Measurements from ENCODE around the gene PRKAG2. TPM values are rescaled to one million over a fixed set of nuclear protein-coding genes. Genes with fewer than 3 reads are reported as not detected.

PRKAG2 gene
- total and polyA plus RNA-seq, 2 of the 8 experiments (the other 6 are each of a cell fraction or from before 2014, with no cell fraction given): 7.5 to 18.1 TPM

GRCh38 chr7:151520419-151521261, 356.3 kb downstream of the PRKAG2 start:
- POLR2A ChIA-PET (ENCODE audit: partially characterized antibody): interaction anchor here (0.8 to 6.3 kb wide), 13 partner anchors 13 to 273 kb away, joined by 3 to 42 read pairs (median 3); partner anchors contain the start of gene WDR86
- DNase-seq (ENCODE audit: low read depth in 1 of 2, low spot score in 2 of 2) (peak in 1 of 2 experiments; percentile 56), FAIRE-seq (no peak)
- H3K14ac ChIP-seq (ENCODE audit: insufficient read length): no peak overlapping the region
- peaks cover 5% of the 10 kb centered on the region for H3K79me1 ChIP-seq (ENCODE audit: low read depth, low read length)
- peaks cover 0 to 2% of the 10 kb centered on the region in 2 experiments; a peak in 1 of 4 replicates for H3K9me3 ChIP-seq (ENCODE audit: insufficient read depth in 2 of 2, low read depth in 1 of 2, low read length in 1 of 2)
- peaks cover 2 to 11% (median 6%) of the 10 kb centered on the region in 4 experiments; a peak in 4 of 7 replicates for H3K4me1 ChIP-seq (replicated peaks in 1 of 4; ENCODE audit: control insufficient read depth in 3 of 4, insufficient read depth in 4 of 4, low read length in 3 of 4)
- H3K4me3 ChIP-seq (ENCODE audit: extremely low read depth in 1 of 4, insufficient read depth in 2 of 4, low read depth in 3 of 4, low read length in 4 of 4): peak overlapping the region; percentile 26 to 97 (median 30)
- peak overlapping the region; percentile 76; the same call in 1 of the 2 replicates for H2BK15ac ChIP-seq (ENCODE audit: low read length)
- H3K23ac ChIP-seq (ENCODE audit: insufficient read length): no peak overlapping the region
- no peak overlapping the region for H2BK5ac ChIP-seq (ENCODE audit: low read depth, low read length)
- peak overlapping the region; percentile 94 for H4K91ac ChIP-seq (replicated peaks; ENCODE audit: insufficient read length, low read length)
- H3K27ac ChIP-seq (ENCODE audit: low read depth, low read length): peak overlapping the region; percentile 69; the same call in 1 of the 2 replicates
- peak overlapping the region; percentile 98 for H2BK12ac ChIP-seq (ENCODE audit: low read depth, low read length)
- H3K9ac ChIP-seq (replicated peaks in 1 of 4; ENCODE audit: extremely low read depth in 1 of 4, low read depth in 3 of 4, low read length in 3 of 4): peak overlapping the region in 3 of 4 experiments; percentile 60 to 74 (median 66); a peak in 6 of 7 replicates
- H4K8ac ChIP-seq (ENCODE audit: extremely low read depth, insufficient read depth, low read length): peak overlapping the region; percentile 94
- CTCF ChIA-PET (ENCODE audit: partially characterized antibody): interaction anchor here (1.1 kb wide), 1 partner anchor 15 kb away, joined by 3 read pairs; no protein-coding TSS in a partner anchor
- peak overlapping the region; percentile 29 for H2BK120ac ChIP-seq (replicated peaks; ENCODE audit: low read depth, low read length)
- H3K23me2 ChIP-seq (ENCODE audit: low read depth, low read length): peaks cover 11% of the 10 kb centered on the region
- 60% methylated on average over 31 of the region's 55 CpGs; no CpG with 5 or more reads in 1 of the 2 experiments for WGBS, 2 experiments (ENCODE audit: extremely low coverage in 1 of 2, insufficient coverage in 1 of 2, insufficient read length in 1 of 2, insufficient replicate concordance in 2 of 2, low coverage in 1 of 2, low lambda C conversion rate in 2 of 2, missing lambda C conversion rate in 1 of 2)
- peak overlapping the region; percentile 37; the same call in 1 of the 2 replicates for H2AFZ ChIP-seq (ENCODE audit: low read length)
- H3K36me3 ChIP-seq (ENCODE audit: control insufficient read depth in 2 of 4, insufficient read depth in 4 of 4, low read length in 3 of 4): no peaks in the 10 kb centered on the region
- peak overlapping the region; percentile 48; the same call in 1 of the 2 replicates for H2AK5ac ChIP-seq (ENCODE audit: low read depth, low read length)
- no peak overlapping the region for H2BK20ac ChIP-seq (ENCODE audit: low read length)
- peaks cover 0 to 5% (median 4%) of the 10 kb centered on the region in 4 experiments; a peak in 2 of 7 replicates for H3K27me3 ChIP-seq (replicated peaks in 1 of 4; ENCODE audit: control insufficient read depth in 3 of 4, extremely low read depth in 1 of 4, insufficient read depth in 3 of 4, low read length in 3 of 4)
- peaks cover 28 to 34% of the 10 kb centered on the region in 2 experiments for H3K79me2 ChIP-seq (ENCODE audit: control insufficient read depth in 1 of 2, insufficient read depth in 2 of 2, low read length in 2 of 2)
- H3K4ac ChIP-seq (replicated peaks; ENCODE audit: insufficient read length, low read depth, low read length): no peak overlapping the region
- H3K18ac ChIP-seq (ENCODE audit: extremely low read depth, low read length): peak overlapping the region; percentile 88; the same call in 1 of the 2 replicates
- peaks cover 16 to 21% of the 10 kb centered on the region in 2 experiments for H4K20me1 ChIP-seq (replicated peaks in 1 of 2; ENCODE audit: control insufficient read depth in 1 of 2, insufficient read depth in 2 of 2, low read length in 2 of 2)
- peak overlapping the region; percentile 63 to 87 for H3K4me2 ChIP-seq (ENCODE audit: insufficient read depth in 1 of 2, low read depth in 2 of 2, low read length in 2 of 2)
- no peak overlapping the region for H3K56ac ChIP-seq (replicated peaks; ENCODE audit: insufficient read length, low read depth, low read length)
- peak overlapping the region; percentile 27 for H4K5ac ChIP-seq (ENCODE audit: insufficient read length, low read depth, low read length)
- TF ChIP-seq POLR2AphosphoS5 (IDR thresholded peaks at IDR 0.05; ENCODE audit: low read depth, low read length): no peak
- no peak for TF ChIP-seq TCF12 (IDR thresholded peaks at IDR 0.05; ENCODE audit: low read depth, low read length)
- no peak for TF ChIP-seq CTCF (IDR thresholded peaks at IDR 0.05; ENCODE audit: control extremely low read depth in 1 of 3, insufficient read depth in 1 of 3, low read depth in 1 of 3, low read length in 3 of 3)
- no peak for TF ChIP-seq TEAD4 (IDR thresholded peaks at IDR 0.05; ENCODE audit: low read depth, low read length)
- no peak for TF ChIP-seq SIRT6 (IDR thresholded peaks at IDR 0.05; ENCODE audit: low read length)
- TF ChIP-seq ZNF274 (IDR thresholded peaks at IDR 0.05; ENCODE audit: borderline replicate concordance, extremely low read depth, low read length): no peak
- no peak for TF ChIP-seq SUZ12 (IDR thresholded peaks at IDR 0.05; ENCODE audit: low read length)
- no peak for TF ChIP-seq BCL11A (IDR thresholded peaks at IDR 0.05; ENCODE audit: low read depth in 2 of 2, low read length in 2 of 2)
- no peak for TF ChIP-seq CHD1 (IDR thresholded peaks at IDR 0.05; ENCODE audit: low read depth, low read length)

Data from H1 (cell line).